GM23338 (cell line): ENCODE measurements around the gene PTPRO.

Experiments
- CREB1 ChIP-seq: fragments of 250-450 bp; sonication (Bioruptor Pico); IDR thresholded peaks from 2 replicates; pipeline ENCODE4 v1.5.0; 2020; ENCODE audit warnings: low read depth, mild to moderate bottlenecking, moderate library complexity
- CTCF ChIP-seq, 2 experiments: fragments of 200-600 bp in 1 of 2; sonication (generic) in 1 of 2; conservative IDR thresholded peaks; 2 replicates each; pipeline versions ENCODE4 v1.5.1 to v1.6.1; 2016 to 2017; ENCODE audit warnings: antibody characterized with exemption in 2 of 2, low read depth in 2 of 2, mild to moderate bottlenecking in 2 of 2, moderate library complexity in 1 of 2
- ETS1 ChIP-seq: IDR thresholded peaks from 2 replicates; pipeline ENCODE4 v1.6.1; 2016; ENCODE audit warnings: antibody characterized with exemption
- EZH2 ChIP-seq: fragments of 200-600 bp; sonication (generic); IDR thresholded peaks from one replicate; pipeline ENCODE4 v1.8.0; 2017; ENCODE audit warnings: antibody characterized with exemption, mild to moderate bottlenecking, low read depth; ENCODE audit not compliant: unreplicated experiment
- EZH2phosphoT487 ChIP-seq: fragments of 200-600 bp; sonication (generic); IDR thresholded peaks from one replicate; pipeline ENCODE4 v1.8.1; 2018; ENCODE audit warnings: antibody characterized with exemption; ENCODE audit not compliant: unreplicated experiment
- JUNB ChIP-seq: IDR thresholded peaks from one replicate; pipeline ENCODE4 v1.6.1; 2016; ENCODE audit warnings: antibody characterized with exemption; ENCODE audit not compliant: unreplicated experiment
- NANOG ChIP-seq: IDR thresholded peaks from 2 replicates; pipeline ENCODE4 v1.6.1; 2016; ENCODE audit warnings: antibody characterized with exemption, borderline replicate concordance
- POLR2AphosphoS5 ChIP-seq: IDR thresholded peaks from 2 replicates; pipeline ENCODE4 v1.6.1; 2016; ENCODE audit warnings: antibody characterized with exemption, low read depth
- REST ChIP-seq: IDR thresholded peaks from one replicate; pipeline ENCODE4 v1.6.1; 2018; ENCODE audit warnings: antibody characterized with exemption; ENCODE audit not compliant: unreplicated experiment
- STAT1 ChIP-seq: IDR thresholded peaks from one replicate; pipeline ENCODE4 v1.6.1; 2016; ENCODE audit warnings: antibody characterized with exemption; ENCODE audit not compliant: unreplicated experiment
- ZNF114 ChIP-seq: fragments of 250-450 bp; sonication (Bioruptor Pico); IDR thresholded peaks from 2 replicates; pipeline ENCODE4 v1.5.0; 2020; ENCODE audit warnings: mild to moderate bottlenecking, moderate library complexity
- ZNF331 ChIP-seq: fragments of 250-450 bp; sonication (Bioruptor Pico); IDR thresholded peaks from 2 replicates; pipeline ENCODE4 v1.5.0; 2020; ENCODE audit warnings: low read depth, mild to moderate bottlenecking, moderate library complexity
- ZNF462 ChIP-seq: fragments of 250-450 bp; sonication (Bioruptor Pico); IDR thresholded peaks from 2 replicates; pipeline ENCODE4 v1.5.0; 2020; ENCODE audit warnings: mild to moderate bottlenecking, moderate library complexity

- no peak for TF ChIP-seq POLR2AphosphoS5
- no peak for TF ChIP-seq CTCF (conservative IDR thresholded peaks at IDR 0.05; ENCODE audit: low read depth in 2 of 2)
- no peak for TF ChIP-seq EZH2
- TF ChIP-seq CREB1 = no peak
- no peak for TF ChIP-seq JUNB
- no peak for TF ChIP-seq REST
- no peak for TF ChIP-seq NANOG
- no peak for TF ChIP-seq ETS1
- TF ChIP-seq EZH2phosphoT487 = no peak
- no peak for TF ChIP-seq STAT1
- no peak for TF ChIP-seq ZNF462 (CRISPR knock-in tag)
- no peak for TF ChIP-seq ZNF114
- TF ChIP-seq ZNF331 (CRISPR knock-in tag) = no peak
These were observed 308.9 kb downstream of the PTPRO start for GRCh38 chr12:15631007-15631715.
